Measurements from ENCODE around the gene CCDC18. TPM values are rescaled to one million over a fixed set of nuclear protein-coding genes. Genes with fewer than 3 reads are reported as not detected.

CCDC18 gene
- total RNA-seq, 3 donors from 2014 or later = 4.1 to 10.5 (median 9.4) TPM

DNA sequence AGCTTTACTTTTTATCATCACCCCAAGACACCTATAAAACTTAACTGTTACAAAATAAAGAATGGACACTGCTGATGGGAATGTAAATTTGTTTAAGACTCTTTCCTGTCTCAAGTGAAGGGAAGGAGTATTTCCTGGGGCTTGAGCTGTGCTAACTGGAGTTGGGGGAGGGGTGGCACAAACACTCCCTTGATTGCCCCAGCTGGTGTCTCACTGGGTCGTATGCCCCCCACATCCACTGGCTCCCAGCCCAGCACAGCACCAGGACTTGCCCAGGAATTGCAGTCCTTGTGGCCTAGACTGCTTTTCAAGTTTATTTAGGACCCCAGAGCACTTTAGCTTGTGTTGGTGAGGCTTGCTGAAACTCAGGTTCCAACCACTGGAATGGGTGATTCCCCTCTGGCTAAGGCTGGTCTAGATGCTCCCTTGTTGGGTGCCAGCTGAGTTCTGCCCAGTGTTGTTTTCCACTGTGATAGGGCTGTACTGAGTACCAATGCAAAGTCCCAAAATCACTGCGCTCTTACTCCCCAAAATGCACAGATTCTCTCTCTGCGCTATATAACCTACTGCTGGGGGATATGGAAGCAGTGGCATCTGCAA, 116.1 kb downstream of the CCDC18 start:
- H3K36me3 ChIP-seq = no peaks in the 10 kb centered on the region
- intact Hi-C loops (cut with DNase I; ENCODE audit: low total_unique reads) = no loop called here
- TF ChIP-seq POLR2A (IDR thresholded peaks at IDR 0.05) (no peak), POLR2AphosphoS5 (IDR thresholded peaks at IDR 0.05) (no peak), CTCF (IDR thresholded peaks at IDR 0.05) (no peak)
- H3K4me3 ChIP-seq = no peak overlapping the region
- H3K27me3 ChIP-seq = no peaks in the 10 kb centered on the region
- no peak overlapping the region for H3K27ac ChIP-seq
- no peaks in the 10 kb centered on the region for H3K4me1 ChIP-seq
- no peaks in the 10 kb centered on the region for H3K9me3 ChIP-seq
- no peak for DNase-seq (ENCODE audit: low spot score in 2 of 2)

- H3K27me3 ChIP-seq = no peaks in the 10 kb centered on the region
- H3K9me3 ChIP-seq = no peaks in the 10 kb centered on the region
- H3K27ac ChIP-seq = no peak overlapping the region
- H3K36me3 ChIP-seq = no peaks in the 10 kb centered on the region
- intact Hi-C loops (cut with DNase I; ENCODE audit: low total_unique reads) = no loop called here
- no peak for DNase-seq (ENCODE audit: low spot score in 2 of 2)
- H3K4me1 ChIP-seq = no peaks in the 10 kb centered on the region
- no peak for TF ChIP-seq CTCF (IDR thresholded peaks at IDR 0.05)
- no peak for TF ChIP-seq POLR2AphosphoS5 (IDR thresholded peaks at IDR 0.05)
- no peak for TF ChIP-seq POLR2A (IDR thresholded peaks at IDR 0.05)
- no peak overlapping the region for H3K4me3 ChIP-seq
Measured at GRCh38 chr1:93301131-93301530, 120.6 kb downstream of the CCDC18 start.

- DNase-seq (ENCODE audit: low spot score in 2 of 2) = no peak
- H3K4me3 ChIP-seq = no peak overlapping the region
- H3K27ac ChIP-seq = no peak overlapping the region
- no peaks in the 10 kb centered on the region for H3K4me1 ChIP-seq
- H3K27me3 ChIP-seq = no peaks in the 10 kb centered on the region
- H3K36me3 ChIP-seq = no peaks in the 10 kb centered on the region
- intact Hi-C loops (cut with DNase I; ENCODE audit: low total_unique reads) = no loop called here
- no peaks in the 10 kb centered on the region for H3K9me3 ChIP-seq
- TF ChIP-seq CTCF (IDR thresholded peaks at IDR 0.05) = no peak
- TF ChIP-seq POLR2AphosphoS5 (IDR thresholded peaks at IDR 0.05) = no peak
- TF ChIP-seq POLR2A (IDR thresholded peaks at IDR 0.05) = no peak
Measured at GRCh38 chr1:93302078-93302477, 121.6 kb downstream of the CCDC18 start.

DNA sequence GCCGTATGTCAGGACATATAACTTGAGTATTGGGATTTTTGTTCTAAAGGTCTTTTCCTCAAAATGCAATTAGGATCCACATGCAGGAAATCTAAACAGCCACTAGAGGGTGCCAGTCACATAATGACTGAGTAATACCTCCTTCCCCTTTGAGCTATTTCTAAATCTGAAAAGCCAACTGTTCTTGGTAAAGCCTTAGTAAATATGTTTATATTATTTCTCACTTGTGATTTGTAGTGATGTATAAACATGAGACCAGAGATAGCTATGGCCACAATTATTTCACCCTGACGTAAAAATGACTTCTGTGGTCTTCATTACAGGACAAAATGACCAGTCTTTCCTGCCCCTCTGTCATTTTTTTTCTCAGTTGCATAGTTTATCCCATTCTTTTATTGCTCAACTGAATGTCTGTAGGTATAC, 124.2 kb downstream of the CCDC18 start:
- DNase-seq (ENCODE audit: low spot score in 2 of 2) = peak in 1 of 2 donors; percentile 40
- Histone ChIP-seq H3K27me3 (no peaks in the 10 kb centered on the region), H3K27ac (no peak overlapping the region), H3K4me3 (no peak overlapping the region), H3K9me3 (no peaks in the 10 kb centered on the region), H3K4me1 (no peaks in the 10 kb centered on the region), H3K36me3 (no peaks in the 10 kb centered on the region)
- intact Hi-C loops (cut with DNase I; ENCODE audit: low total_unique reads) = no loop called here
- TF ChIP-seq CTCF (IDR thresholded peaks at IDR 0.05) (peak; percentile 47 to 84 (median 83)), POLR2A (IDR thresholded peaks at IDR 0.05) (no peak)

GRCh38 chr1:93306920-93307319, 126.4 kb downstream of the CCDC18 start:
- DNase-seq (ENCODE audit: low spot score in 2 of 2) = no peak
- Histone ChIP-seq H3K9me3 (no peaks in the 10 kb centered on the region), H3K36me3 (no peaks in the 10 kb centered on the region), H3K27me3 (no peaks in the 10 kb centered on the region), H3K27ac (no peak overlapping the region), H3K4me3 (no peak overlapping the region), H3K4me1 (no peaks in the 10 kb centered on the region)
- TF ChIP-seq POLR2AphosphoS5 (IDR thresholded peaks at IDR 0.05) (no peak), CTCF (IDR thresholded peaks at IDR 0.05) (no peak), POLR2A (IDR thresholded peaks at IDR 0.05) (no peak)
- intact Hi-C loops (cut with DNase I; ENCODE audit: low total_unique reads) = no loop called here
